ENCODE measurements around the gene SYCP2. TPM values are rescaled to one million over a fixed set of nuclear protein-coding genes. Genes with fewer than 3 reads are reported as not detected.

SYCP2 gene
- polyA plus RNA-seq, 1 of the 3 experiments (the other 2 are of a cell fraction) = 0.76 TPM

- Histone ChIP-seq H3K4me2 (no peak overlapping the region), H3K79me2 (ENCODE audit: insufficient read depth) (no peaks in the 10 kb centered on the region), H3K9me2 (no peaks in the 10 kb centered on the region), H3K27ac (ENCODE audit: low read depth in 2 of 2, low read length in 1 of 2) (no peak overlapping the region), H3K4me1 (ENCODE audit: control insufficient read depth in 1 of 2, insufficient read depth in 2 of 2, low read depth in 1 of 2, low read length in 1 of 2) (no peaks in the 10 kb centered on the region; a peak in 1 of 4 replicates), H4K20me1 (ENCODE audit: insufficient read depth) (no peaks in the 10 kb centered on the region), H3K36me3 (replicated peaks in 1 of 2; ENCODE audit: control insufficient read depth in 1 of 2, insufficient read depth in 2 of 2, low read length in 1 of 2) (no peaks in the 10 kb centered on the region), H2AFZ (ENCODE audit: low read depth) (no peak overlapping the region), H3F3A (replicated peaks; ENCODE audit: insufficient read depth) (no peaks in the 10 kb centered on the region), H3K9ac (no peak overlapping the region), H3K9me3 (no peaks in the 10 kb centered on the region), H3K27me3 (ENCODE audit: insufficient read depth) (no peaks in the 10 kb centered on the region), H3K4me3 (ENCODE audit: low read depth in 2 of 2, low read length in 1 of 2) (no peak overlapping the region)
- WGBS (ENCODE audit: low lambda C conversion rate) = 44% methylated on average over 10 of the region's 11 CpGs
- CTCF ChIA-PET = interaction anchor here (0.5 to 2.6 kb wide), 8 partner anchors 11 to 259 kb away, joined by 3 to 8 read pairs (median 4); no protein-coding TSS in a partner anchor
- TF ChIP-seq YY1 (IDR thresholded peaks at IDR 0.05; ENCODE audit: low read depth) = no peak
- POLR2A ChIA-PET = no interaction called here
- peak; percentile 24 for DNase-seq
These were observed 113.0 kb downstream of the SYCP2 start for GRCh38 chr20:59820204-59821041.

GRCh38 chr20:59819496-59820203 lies 113.8 kb downstream of the SYCP2 start:
- H3K4me2 ChIP-seq = no peak overlapping the region
- H4K20me1 ChIP-seq (ENCODE audit: insufficient read depth) = no peaks in the 10 kb centered on the region
- no peak overlapping the region for H3K27ac ChIP-seq (ENCODE audit: low read depth in 2 of 2, low read length in 1 of 2)
- ChIA-PET POLR2A (no interaction called here), CTCF (interaction anchor here (0.6 to 2.6 kb wide), 6 partner anchors 12 to 258 kb away, joined by 3 to 8 read pairs (median 4); no protein-coding TSS in a partner anchor)
- TF ChIP-seq EP300 (IDR thresholded peaks at IDR 0.05; ENCODE audit: borderline replicate concordance in 1 of 2, low read depth in 1 of 2, low read length in 1 of 2) (no peak), FOXJ3 (CRISPR knock-in tag; IDR thresholded peaks at IDR 0.05) (no peak), USF2 (IDR thresholded peaks at IDR 0.05; ENCODE audit: borderline replicate concordance, low read depth, low read length) (no peak), NFIC (IDR thresholded peaks at IDR 0.05; ENCODE audit: borderline replicate concordance) (no peak), POLR2AphosphoS5 (IDR thresholded peaks at IDR 0.05; ENCODE audit: low read depth, low read length) (no peak), RXRA (IDR thresholded peaks at IDR 0.05; ENCODE audit: borderline replicate concordance, low read depth) (no peak), TCF12 (IDR thresholded peaks at IDR 0.05) (no peak), TAF1 (IDR thresholded peaks at IDR 0.05; ENCODE audit: borderline replicate concordance, low read depth, low read length) (no peak), RCOR1 (IDR thresholded peaks at IDR 0.05; ENCODE audit: low read length) (no peak)
- H3K4me1 ChIP-seq (ENCODE audit: control insufficient read depth in 1 of 2, insufficient read depth in 2 of 2, low read depth in 1 of 2, low read length in 1 of 2) = no peaks in the 10 kb centered on the region; a peak in 1 of 4 replicates
- H3K27me3 ChIP-seq (ENCODE audit: insufficient read depth) = no peaks in the 10 kb centered on the region
- H3K9me3 ChIP-seq = no peaks in the 10 kb centered on the region
- no peaks in the 10 kb centered on the region for H3F3A ChIP-seq (replicated peaks; ENCODE audit: insufficient read depth)
- WGBS (ENCODE audit: low lambda C conversion rate) = 44% methylated on average over 11 of the region's 20 CpGs
- H2AFZ ChIP-seq (ENCODE audit: low read depth) = no peak overlapping the region
- no peaks in the 10 kb centered on the region for H3K36me3 ChIP-seq (replicated peaks in 1 of 2; ENCODE audit: control insufficient read depth in 1 of 2, insufficient read depth in 2 of 2, low read length in 1 of 2)
- no peaks in the 10 kb centered on the region for H3K9me2 ChIP-seq
- no peak overlapping the region for H3K4me3 ChIP-seq (ENCODE audit: low read depth in 2 of 2, low read length in 1 of 2)
- DNase-seq = peak; percentile 10
- H3K79me2 ChIP-seq (ENCODE audit: insufficient read depth) = no peaks in the 10 kb centered on the region
- H3K9ac ChIP-seq = no peak overlapping the region
